SU-DHL-6 (cell line): ENCODE results near the gene NYAP2.

Experiments
- H2AFZ ChIP-seq: fragments of 200-600 bp; sonication (generic); 2 replicates; pipeline ENCODE4 v1.6.1; 2014; ENCODE audit warnings: low read depth, mild to moderate bottlenecking, moderate library complexity, mixed read lengths, antibody characterized with exemption, low read length; ENCODE audit not compliant: severe bottlenecking
- H3F3A ChIP-seq: fragments of 200-600 bp; shearing (Covaris generic); 2 replicates; pipeline ENCODE4 v1.6.0; 2016; ENCODE audit warnings: antibody characterized with exemption, mild to moderate bottlenecking; ENCODE audit not compliant: insufficient read depth
- H3K27ac ChIP-seq: fragments of 200-600 bp; sonication (generic); 2 replicates; pipeline ENCODE4 v1.5.1; 2016; ENCODE audit warnings: low read depth, mild to moderate bottlenecking, low read length, moderate library complexity, mixed read lengths
- H3K27me3 ChIP-seq: fragments of 200-600 bp; sonication (generic), shearing (Covaris generic); 2 replicates; pipeline ENCODE4 v1.6.0; 2014; ENCODE audit warnings: mild to moderate bottlenecking, low read length
- H3K36me3 ChIP-seq: fragments of 200-600 bp; sonication (generic); 2 replicates; pipeline ENCODE4 v1.6.1; 2014; ENCODE audit warnings: mild to moderate bottlenecking, low read length, mixed read lengths
- H3K4me2 ChIP-seq: fragments of 300-600, 200-600 bp; shearing (Covaris generic), sonication (generic); 2 replicates; pipeline ENCODE4 v1.6.0; 2014; ENCODE audit warnings: low read length, low read depth, mild to moderate bottlenecking; ENCODE audit not compliant: poor library complexity, severe bottlenecking
- H3K4me3 ChIP-seq: fragments of 200-600 bp; sonication (generic); 2 replicates; pipeline ENCODE4 v1.5.1; 2014; ENCODE audit warnings: antibody characterized with exemption, low read length, mild to moderate bottlenecking, mixed read lengths; ENCODE audit not compliant: insufficient read depth, poor library complexity, severe bottlenecking
- H3K79me2 ChIP-seq: fragments of 200-600 bp; sonication (generic); 2 replicates; pipeline ENCODE4 v1.6.1; 2014; ENCODE audit warnings: mild to moderate bottlenecking, low read length, moderate library complexity; ENCODE audit not compliant: insufficient read depth
- H3K9ac ChIP-seq: fragments of 200-600 bp; sonication (generic); 2 replicates; pipeline ENCODE4 v1.7.0; 2014; ENCODE audit warnings: mild to moderate bottlenecking, low read length
- H3K9me2 ChIP-seq: fragments of 200-600 bp; sonication (generic); replicated peaks from 2 replicates; pipeline ENCODE4 v1.6.1; 2014; ENCODE audit warnings: low read length; ENCODE audit not compliant: insufficient read depth
- H3K9me3 ChIP-seq: fragments of 200-600 bp; sonication (generic); 2 replicates; pipeline ENCODE4 v1.6.1; 2014; ENCODE audit warnings: low read length, mixed read lengths; ENCODE audit not compliant: insufficient read depth
- H4K20me1 ChIP-seq: fragments of 200-600 bp; sonication (generic); 2 replicates; pipeline ENCODE4 v1.6.1; 2014; ENCODE audit warnings: low read depth, mild to moderate bottlenecking, antibody characterized with exemption, low read length, moderate library complexity, mixed read lengths
- EZH2phosphoT487 ChIP-seq: fragments of 200-600 bp; sonication (generic), shearing (Covaris generic); conservative IDR thresholded peaks from 2 replicates; pipeline ENCODE4 v1.6.1; 2018; ENCODE audit warnings: mild to moderate bottlenecking, antibody characterized with exemption, low read length, moderate library complexity, mixed read lengths
- TF ChIP-seq, protein P1 (sequence below): fragments of 200-600 bp; sonication (generic); IDR thresholded peaks from one replicate; pipeline ENCODE4 v1.5.1; 2017; ENCODE audit warnings: antibody characterized with exemption, mild to moderate bottlenecking, low read length, moderate library complexity; ENCODE audit not compliant: insufficient read depth, poor library complexity, severe bottlenecking

NYAP2 gene

GRCh38 chr2:225512876-225513540, 113.5 kb downstream of the NYAP2 start:
- Histone ChIP-seq H2AFZ (no peak overlapping the region), H3K9me3 (no peaks in the 10 kb centered on the region), H3K9ac (no peak overlapping the region), H3F3A (no peaks in the 10 kb centered on the region), H3K27ac (no peak overlapping the region), H3K4me2 (no peak overlapping the region), H3K36me3 (no peaks in the 10 kb centered on the region), H4K20me1 (no peaks in the 10 kb centered on the region), H3K27me3 (no peaks in the 10 kb centered on the region), H3K79me2 (no peaks in the 10 kb centered on the region), H3K9me2 (no peaks in the 10 kb centered on the region), H3K4me3 (no peak overlapping the region)
- TF ChIP-seq, protein P1, sequence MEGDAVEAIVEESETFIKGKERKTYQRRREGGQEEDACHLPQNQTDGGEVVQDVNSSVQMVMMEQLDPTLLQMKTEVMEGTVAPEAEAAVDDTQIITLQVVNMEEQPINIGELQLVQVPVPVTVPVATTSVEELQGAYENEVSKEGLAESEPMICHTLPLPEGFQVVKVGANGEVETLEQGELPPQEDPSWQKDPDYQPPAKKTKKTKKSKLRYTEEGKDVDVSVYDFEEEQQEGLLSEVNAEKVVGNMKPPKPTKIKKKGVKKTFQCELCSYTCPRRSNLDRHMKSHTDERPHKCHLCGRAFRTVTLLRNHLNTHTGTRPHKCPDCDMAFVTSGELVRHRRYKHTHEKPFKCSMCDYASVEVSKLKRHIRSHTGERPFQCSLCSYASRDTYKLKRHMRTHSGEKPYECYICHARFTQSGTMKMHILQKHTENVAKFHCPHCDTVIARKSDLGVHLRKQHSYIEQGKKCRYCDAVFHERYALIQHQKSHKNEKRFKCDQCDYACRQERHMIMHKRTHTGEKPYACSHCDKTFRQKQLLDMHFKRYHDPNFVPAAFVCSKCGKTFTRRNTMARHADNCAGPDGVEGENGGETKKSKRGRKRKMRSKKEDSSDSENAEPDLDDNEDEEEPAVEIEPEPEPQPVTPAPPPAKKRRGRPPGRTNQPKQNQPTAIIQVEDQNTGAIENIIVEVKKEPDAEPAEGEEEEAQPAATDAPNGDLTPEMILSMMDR = no peak
- no peak for TF ChIP-seq EZH2phosphoT487

GRCh38 chr2:225515033-225515432, 115.5 kb downstream of the NYAP2 start:
- no peak overlapping the region for H3K27ac ChIP-seq
- H3K4me2 ChIP-seq = no peak overlapping the region
- no peak overlapping the region for H3K9ac ChIP-seq
- TF ChIP-seq, protein P1 = no peak
- TF ChIP-seq EZH2phosphoT487 = no peak
- H3K79me2 ChIP-seq = no peaks in the 10 kb centered on the region
- no peaks in the 10 kb centered on the region for H3K36me3 ChIP-seq
- H3K9me2 ChIP-seq = no peaks in the 10 kb centered on the region
- no peaks in the 10 kb centered on the region for H3K27me3 ChIP-seq
- H2AFZ ChIP-seq = no peak overlapping the region
- no peaks in the 10 kb centered on the region for H4K20me1 ChIP-seq
- no peaks in the 10 kb centered on the region for H3F3A ChIP-seq
- H3K4me3 ChIP-seq = no peak overlapping the region
- no peaks in the 10 kb centered on the region for H3K9me3 ChIP-seq

GRCh38 chr2:225526760-225527390, 127.4 kb downstream of the NYAP2 start:
- Histone ChIP-seq H2AFZ (no peak overlapping the region), H3K79me2 (no peaks in the 10 kb centered on the region), H3K9me3 (no peaks in the 10 kb centered on the region), H3K4me2 (no peak overlapping the region), H3K4me3 (no peak overlapping the region), H3K9me2 (no peaks in the 10 kb centered on the region), H4K20me1 (no peaks in the 10 kb centered on the region), H3F3A (no peaks in the 10 kb centered on the region), H3K36me3 (no peaks in the 10 kb centered on the region), H3K27ac (no peak overlapping the region), H3K9ac (no peak overlapping the region), H3K27me3 (no peaks in the 10 kb centered on the region)
- TF ChIP-seq, protein P1 = no peak
- TF ChIP-seq EZH2phosphoT487 = no peak
